HepG2 (cell line): ENCODE measurements around the gene TMEM14C. TPM values are rescaled to one million over a fixed set of nuclear protein-coding genes. Genes with fewer than 3 reads are reported as not detected.

Experiments used
- ATAC-seq: fragments of 200-7000 bp; cut with Tn5 transposase; 3 replicates; pipeline ENCODE4 v1.9.1; 2020; ENCODE audit warnings: mild to moderate bottlenecking, moderate library complexity
- BruUV-seq: library from RNA; stranded (reverse); fragments of 400-500 nt; replicated peaks from 2 replicates; lab custom pipeline; 2021; lab: Mats Ljungman, UMichigan
- CTCF ChIA-PET: fragments of 300-600 bp; formaldehyde crosslinking; extraction: SDS; loops from one replicate; lab custom pipeline; 2021; ENCODE audit warnings: low total read pairs, inconsistent platforms, low intra/inter-chr PET ratio; lab: Yijun Ruan, JAX
- POLR2A ChIA-PET: fragments of 350-600 bp; sonication (Branson Sonifier 250); formaldehyde crosslinking; loops from one replicate; lab custom pipeline; 2020; ENCODE audit warnings: antibody characterized with exemption, inconsistent platforms; lab: Yijun Ruan, JAX
- DNase-seq: peaks from one replicate; pipeline ENCODE4 v3.0.0-alpha.2; 2015; ENCODE audit warnings: low spot score
- FAIRE-seq: peaks from 3 replicates; lab custom pipeline; 2011; peaks lifted over from hg19 to GRCh38; lab: Jason Lieb, UNC
- H2AFZ ChIP-seq: one replicate; pipeline ENCODE4 v1.6.1; 2011; ENCODE audit warnings: low read length, inconsistent platforms
- H3K27ac ChIP-seq: fragments of 300-600 bp; 3 replicates; pipeline ENCODE4 v1.8.0; 2011; ENCODE audit warnings: mixed run types, mild to moderate bottlenecking, mixed read lengths, low read length, inconsistent platforms; ENCODE audit not compliant: insufficient read depth; ENCODE audit errors: extremely low read length
- H3K27me3 ChIP-seq, 2 experiments: fragments of 200-600 bp in 1 of 2; 2 replicates in 1 of 2; 3 replicates in 1 of 2; pipeline versions ENCODE4 v1.6.0 to v1.8.0; 2011; ENCODE audit warnings: low read length in 2 of 2, mild to moderate bottlenecking in 2 of 2, moderate library complexity in 2 of 2, inconsistent platforms in 1 of 2; ENCODE audit not compliant: insufficient read depth in 2 of 2, control insufficient read depth in 1 of 2
- H3K36me3 ChIP-seq, 2 experiments: fragments of 200-600 bp in 1 of 2; replicated peaks in 1 of 2; 2 replicates in 1 of 2; 3 replicates in 1 of 2; pipeline versions ENCODE4 v1.5.1 to v1.8.0; 2011; ENCODE audit warnings: low read length in 2 of 2, inconsistent platforms in 1 of 2; ENCODE audit not compliant: insufficient read depth in 2 of 2, control insufficient read depth in 1 of 2
- H3K4me1 ChIP-seq: 2 replicates; pipeline ENCODE4 v1.5.1; 2012; ENCODE audit warnings: low read length, inconsistent platforms; ENCODE audit not compliant: insufficient read depth
- H3K4me2 ChIP-seq: 2 replicates; pipeline ENCODE4 v1.6.0; 2011; ENCODE audit warnings: low read depth, low read length, inconsistent platforms
- H3K4me3 ChIP-seq, 3 experiments: fragments of 200-600 bp in 1 of 3; sonication (generic), shearing (Covaris generic) in 1 of 3; replicated peaks in 1 of 3; 2 replicates each; pipeline ENCODE4 v1.5.1; 2011 to 2016; ENCODE audit warnings: low read length in 3 of 3, inconsistent platforms in 2 of 3, low read depth in 2 of 3, mild to moderate bottlenecking in 2 of 3, control low read depth in 1 of 3, mixed read lengths in 1 of 3; ENCODE audit not compliant: insufficient read depth in 1 of 3
- H3K79me2 ChIP-seq: one replicate; pipeline ENCODE4 v1.6.1; 2011; ENCODE audit warnings: low read length, inconsistent platforms; ENCODE audit not compliant: insufficient read depth
- H3K9ac ChIP-seq: 2 replicates; pipeline ENCODE4 v1.6.0; 2011; ENCODE audit warnings: mild to moderate bottlenecking, low read depth, low read length, inconsistent platforms; ENCODE audit not compliant: insufficient read depth
- H3K9me3 ChIP-seq: 2 replicates; pipeline ENCODE4 v1.5.1; 2012; ENCODE audit warnings: mild to moderate bottlenecking, low read length
- H4K20me1 ChIP-seq: 2 replicates; pipeline ENCODE4 v1.6.0; 2011; ENCODE audit warnings: inconsistent platforms, mild to moderate bottlenecking, low read length, moderate library complexity; ENCODE audit not compliant: insufficient read depth
- ADNP ChIP-seq: sonication (generic); formaldehyde crosslinking; IDR thresholded peaks from 2 replicates; pipeline ENCODE4 v1.4.0; 2020; ENCODE audit warnings: missing genetic modification reagents
- CEBPB ChIP-seq: IDR thresholded peaks from 2 replicates; pipeline ENCODE4 v1.6.1; 2011; ENCODE audit warnings: low read depth, low read length, improper control_type of control experiment, borderline replicate concordance
- HNF1B ChIP-seq: sonication (generic); formaldehyde crosslinking; IDR thresholded peaks from 2 replicates; pipeline ENCODE4 v1.5.1; 2020; ENCODE audit warnings: mild to moderate bottlenecking, moderate library complexity, missing genetic modification reagents
- HOXD1 ChIP-seq: sonication (generic); formaldehyde crosslinking; IDR thresholded peaks from 2 replicates; pipeline ENCODE4 v1.5.0; 2020; ENCODE audit warnings: missing genetic modification reagents
- KAT8 ChIP-seq: IDR thresholded peaks from 2 replicates; pipeline ENCODE4 v1.6.1; 2016; ENCODE audit warnings: missing genetic modification reagents, missing compliant biosample characterization
- NFYB ChIP-seq: sonication (generic); formaldehyde crosslinking; IDR thresholded peaks from 2 replicates; pipeline ENCODE4 v1.4.0; 2020; ENCODE audit warnings: missing genetic modification reagents
- POLR2A ChIP-seq, 2 experiments: IDR thresholded peaks; 2 replicates each; pipeline ENCODE4 v1.6.1; 2011; ENCODE audit warnings: low read depth in 2 of 2, low read length in 2 of 2, mild to moderate bottlenecking in 1 of 2, moderate library complexity in 1 of 2; ENCODE audit not compliant: insufficient read depth in 1 of 2
- SMAD9 ChIP-seq: sonication (generic); formaldehyde crosslinking; IDR thresholded peaks from 2 replicates; pipeline ENCODE4 v1.5.1; 2020; ENCODE audit warnings: mild to moderate bottlenecking, missing genetic modification reagents
- SRF ChIP-seq: IDR thresholded peaks from 2 replicates; pipeline ENCODE4 v1.6.1; 2011; ENCODE audit warnings: mild to moderate bottlenecking, low read depth, low read length, moderate library complexity
- STAT5B ChIP-seq: sonication (generic); formaldehyde crosslinking; IDR thresholded peaks from 2 replicates; pipeline ENCODE4 v1.4.0; 2020; ENCODE audit warnings: missing genetic modification reagents
- ZBTB38 ChIP-seq: sonication (generic); formaldehyde crosslinking; IDR thresholded peaks from 2 replicates; pipeline ENCODE4 v1.5.1; 2020; ENCODE audit warnings: mild to moderate bottlenecking, missing genetic modification reagents
- ZMYM2 ChIP-seq: sonication (generic); formaldehyde crosslinking; IDR thresholded peaks from 2 replicates; pipeline ENCODE4 v1.8.0; 2022; ENCODE audit warnings: mild to moderate bottlenecking, missing genetic modification reagents
- ZNF121 ChIP-seq: sonication (generic); formaldehyde crosslinking; IDR thresholded peaks from 2 replicates; pipeline ENCODE4 v1.5.0; 2020; ENCODE audit warnings: mild to moderate bottlenecking, missing genetic modification reagents
- ZNF264 ChIP-seq: sonication (generic); formaldehyde crosslinking; IDR thresholded peaks from 2 replicates; pipeline ENCODE4 v1.4.0; 2020; ENCODE audit warnings: missing genetic modification reagents
- ZNF333 ChIP-seq: sonication (generic); formaldehyde crosslinking; IDR thresholded peaks from 2 replicates; pipeline ENCODE4 v1.4.0; 2020; ENCODE audit warnings: mild to moderate bottlenecking, missing genetic modification reagents, borderline replicate concordance
- ZNF460 ChIP-seq: sonication (generic); formaldehyde crosslinking; IDR thresholded peaks from 2 replicates; pipeline ENCODE4 v1.5.1; 2020; ENCODE audit warnings: missing genetic modification reagents, mild to moderate bottlenecking, borderline replicate concordance
- ZNF639 ChIP-seq: conservative IDR thresholded peaks from 2 replicates; pipeline ENCODE4 v1.6.1; 2018; ENCODE audit warnings: missing genetic modification reagents
- WGBS: methylation state at CpG from one replicate; pipeline ENCODE4 v1.1.6; 2017; ENCODE audit warnings: low lambda C conversion rate; 5-methylcytosine and 5-hydroxymethylcytosine counted together
- in situ Hi-C: cut with HindIII; loops from 2 replicates; pipeline ENCODE4 v1.10.0; 2017; ENCODE audit warnings: low pct_unique_long_range_greater_than_20kb; ENCODE audit not compliant: extremely low pct_ligation_motif_present
- intact Hi-C: fragments of 100-400 bp; cut with micrococcal nuclease; formaldehyde crosslinking; loops from one replicate; pipeline ENCODE4 v1.10.0; 2022; ENCODE audit not compliant: unreplicated experiment
- polyA plus RNA-seq, 8 experiments: library from polyadenylated mRNA; depleted of rRNA in 3 of 8; stranded (reverse) in 7 of 8; unstranded in 1 of 8; fragments of >200 nt; fragmentation: Illumina TruSeq in 4 of 8; extraction: Trizol in 4 of 8; gene quantifications; 2 replicates each; pipeline versions ENCODE4 v1.2.1 to v1.2.3, GENCODE V29; 2011 to 2016; ENCODE audit warnings: low read depth in 4 of 8, missing spikeins in 1 of 8, mixed read lengths in 1 of 8; ENCODE audit not compliant: insufficient read depth in 1 of 8
- total RNA-seq, 5 experiments: library from RNA; depleted of rRNA; stranded (reverse); fragments of >200 nt; fragmentation: Illumina TruSeq; extraction: Trizol; gene quantifications; 2 replicates each; pipeline ENCODE4 v1.2.3, GENCODE V29; 2016; ENCODE audit warnings: low read depth in 1 of 5
- TF ChIP-seq, protein P1 (sequence below), 2 experiments: sonication (generic) in 1 of 2; formaldehyde crosslinking in 1 of 2; IDR thresholded peaks; 2 replicates each; pipeline versions ENCODE4 v1.5.1 to v1.6.1; 2011 to 2020; ENCODE audit warnings: borderline replicate concordance in 1 of 2, low read depth in 1 of 2, low read length in 1 of 2, mild to moderate bottlenecking in 1 of 2, missing genetic modification reagents in 1 of 2, moderate library complexity in 1 of 2

The TMEM14C gene
- total and polyA plus RNA-seq, 2 of the 13 experiments (the other 11 are each of a cell fraction or from before 2014, with no cell fraction given): 184 TPM

DNA sequence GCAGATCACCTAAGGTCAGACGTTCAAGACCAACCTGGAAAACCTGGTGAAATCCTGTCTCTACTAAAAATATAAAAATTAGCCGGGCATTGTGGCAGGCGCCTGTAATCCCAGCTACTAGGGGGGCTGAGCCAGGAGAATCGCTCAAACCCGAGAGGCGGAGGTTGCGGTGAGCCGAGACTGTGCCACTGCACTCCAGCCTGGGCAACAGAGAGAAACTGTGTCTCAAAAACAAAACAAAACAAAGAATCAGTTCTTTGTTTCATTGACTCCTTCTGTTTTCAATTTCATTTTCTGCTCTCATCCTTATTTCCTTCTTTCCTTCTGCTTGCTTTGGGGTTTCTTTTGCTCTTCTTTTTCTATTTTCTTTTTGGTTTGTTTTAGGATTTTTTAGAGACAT lies 8.9 kb upstream of the TMEM14C start (continued):
- no peak for TF ChIP-seq ZNF639
- TF ChIP-seq ZNF333 (CRISPR knock-in tag): no peak
- TF ChIP-seq ZNF264 (CRISPR knock-in tag): no peak
- TF ChIP-seq CEBPB: no peak

GRCh38 chr6:10719296-10719963 lies 3.4 kb upstream of the TMEM14C start:
- in situ Hi-C loops (no loop called here), intact Hi-C loops (no loop called here)
- peaks cover 13% of the 10 kb centered on the region for H3K79me2 ChIP-seq
- H4K20me1 ChIP-seq: no peaks in the 10 kb centered on the region
- peak overlapping the region; percentile 75 for H3K4me2 ChIP-seq
- WGBS: 87% methylated on average over 8 of the region's 8 CpGs
- H3K27me3 ChIP-seq: no peaks in the 10 kb centered on the region
- no peaks in the 10 kb centered on the region for H3K36me3 ChIP-seq
- POLR2A ChIA-PET: interaction anchor here (0.7 to 6.6 kb wide), 10 partner anchors 9 to 241 kb away, joined by 3 to 332 read pairs (median 23); partner anchors contain the start of genes C6orf52, PAK1IP1 and TMEM14B
- ATAC-seq (no peak), FAIRE-seq (no peak), DNase-seq (peak; percentile 72)
- peaks cover 15% of the 10 kb centered on the region for H3K9me3 ChIP-seq
- H3K27ac ChIP-seq: peak overlapping the region; percentile 95
- peaks cover 22% of the 10 kb centered on the region for H3K4me1 ChIP-seq
- CTCF ChIA-PET: no interaction called here
- TSS peak; percentile 65 for BruUV-seq
- H3K4me3 ChIP-seq: peak overlapping the region; percentile 56 to 76 (median 70)
- H2AFZ ChIP-seq: no peak overlapping the region
- peak overlapping the region; percentile 83 for H3K9ac ChIP-seq
- no peak for TF ChIP-seq HOXD1 (CRISPR knock-in tag)
- no peak for TF ChIP-seq ZNF264 (CRISPR knock-in tag)
- 0 out of 2 replicates have a peak, but pooled peaks have one; percentile 10 for TF ChIP-seq ZNF460 (CRISPR knock-in tag)
- TF ChIP-seq ZNF121 (CRISPR knock-in tag): 0 out of 2 replicates have a peak, but pooled peaks have one; percentile 36
- no peak for TF ChIP-seq ADNP
- TF ChIP-seq ZMYM2 (CRISPR knock-in tag): peak; percentile 90
- TF ChIP-seq NFYB (CRISPR knock-in tag): peak; percentile 97
- no peak for TF ChIP-seq SMAD9
- TF ChIP-seq KAT8: no peak
- TF ChIP-seq STAT5B: no peak
- TF ChIP-seq SRF: 0 out of 2 replicates have a peak, but pooled peaks have one; percentile 41
- TF ChIP-seq, protein P1, sequence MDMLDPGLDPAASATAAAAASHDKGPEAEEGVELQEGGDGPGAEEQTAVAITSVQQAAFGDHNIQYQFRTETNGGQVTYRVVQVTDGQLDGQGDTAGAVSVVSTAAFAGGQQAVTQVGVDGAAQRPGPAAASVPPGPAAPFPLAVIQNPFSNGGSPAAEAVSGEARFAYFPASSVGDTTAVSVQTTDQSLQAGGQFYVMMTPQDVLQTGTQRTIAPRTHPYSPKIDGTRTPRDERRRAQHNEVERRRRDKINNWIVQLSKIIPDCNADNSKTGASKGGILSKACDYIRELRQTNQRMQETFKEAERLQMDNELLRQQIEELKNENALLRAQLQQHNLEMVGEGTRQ (IDR thresholded peaks at IDR 0.05; ENCODE audit: low read depth, low read length): no peak
- TF ChIP-seq, protein P1 (CRISPR knock-in tag; IDR thresholded peaks at IDR 0.05; ENCODE audit: borderline replicate concordance): 0 out of 2 replicates have a peak, but pooled peaks have one; percentile 25
- no peak for TF ChIP-seq ZBTB38 (CRISPR knock-in tag)
- TF ChIP-seq HNF1B (CRISPR knock-in tag): 0 out of 2 replicates have a peak, but pooled peaks have one; percentile 32
- TF ChIP-seq POLR2A (IDR thresholded peaks at IDR 0.05; ENCODE audit: insufficient read depth in 1 of 2, low read depth in 2 of 2, low read length in 2 of 2): peak; percentile 19 to 42; a peak in 3 of 4 replicates
